Spinal cord (tissue), 10 donors: ENCODE data around the gene LMCD1. TPM values are rescaled to one million over a fixed set of nuclear protein-coding genes. Genes with fewer than 3 reads are reported as not detected.

Experiments
- DNase-seq, 6 donors: peaks; one replicate each; pipeline versions ENCODE4 v3.0.0 to v3.0.0-alpha.2; 2013 to 2015; ENCODE audit warnings: low spot score in 6 of 6, low read depth in 4 of 6
- H3K27ac ChIP-seq: one replicate; pipeline ENCODE4 v1.5.1; 2013; ENCODE audit warnings: low read depth, low read length, control low read depth
- H3K27me3 ChIP-seq: one replicate; pipeline ENCODE4 v1.6.1; 2013; ENCODE audit warnings: low read length; ENCODE audit not compliant: control insufficient read depth, insufficient read depth
- H3K36me3 ChIP-seq: one replicate; pipeline ENCODE4 v1.6.1; 2013; ENCODE audit warnings: low read length; ENCODE audit not compliant: control insufficient read depth, insufficient read depth
- H3K4me1 ChIP-seq: one replicate; pipeline ENCODE4 v1.6.1; 2013; ENCODE audit warnings: low read length; ENCODE audit not compliant: control insufficient read depth, insufficient read depth
- H3K4me3 ChIP-seq: one replicate; pipeline ENCODE4 v1.5.1; 2013; ENCODE audit warnings: low read depth, low read length, control low read depth
- H3K9me3 ChIP-seq: one replicate; pipeline ENCODE4 v1.6.1; 2013; ENCODE audit warnings: low read length; ENCODE audit not compliant: control insufficient read depth, insufficient read depth
- WGBS: methylation state at CpG from one replicate; pipeline ENCODE4 v1.1.5; 2013; ENCODE audit warnings: missing lambda C conversion rate; ENCODE audit not compliant: insufficient coverage; 5-methylcytosine and 5-hydroxymethylcytosine counted together
- long read RNA-seq, 4 donors: transcript quantifications; one replicate each; lab custom pipeline, GENCODE V29; 2026
- polyA plus RNA-seq, 2 donors: library from polyadenylated mRNA; unstranded; fragments of 120-200 nt; gene quantifications; one replicate each; pipeline ENCODE4 v1.2.1, GENCODE V29; 2013; ENCODE audit not compliant: insufficient read length in 2 of 2
- total RNA-seq, 2 donors: library from RNA; depleted of rRNA in 1 of 2; stranded (reverse); fragments of 120-200 nt in 1 of 2; fragments of >200 nt in 1 of 2; gene quantifications; one replicate each; pipeline versions ENCODE4 v1.2.3 to v1.2.4, GENCODE V29; 2013 to 2014
- donor health status: healthy.

Gene LMCD1, protein sequence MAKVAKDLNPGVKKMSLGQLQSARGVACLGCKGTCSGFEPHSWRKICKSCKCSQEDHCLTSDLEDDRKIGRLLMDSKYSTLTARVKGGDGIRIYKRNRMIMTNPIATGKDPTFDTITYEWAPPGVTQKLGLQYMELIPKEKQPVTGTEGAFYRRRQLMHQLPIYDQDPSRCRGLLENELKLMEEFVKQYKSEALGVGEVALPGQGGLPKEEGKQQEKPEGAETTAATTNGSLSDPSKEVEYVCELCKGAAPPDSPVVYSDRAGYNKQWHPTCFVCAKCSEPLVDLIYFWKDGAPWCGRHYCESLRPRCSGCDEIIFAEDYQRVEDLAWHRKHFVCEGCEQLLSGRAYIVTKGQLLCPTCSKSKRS
- total RNA-seq: 10 to 100 TPM; 12.5 to 22.9 TPM
- polyA plus RNA-seq: 10 to 100 TPM; 16.8 to 17.3 TPM
- long read RNA-seq, donor 1, full-length matches to known transcripts: 8 of 8 reads
- long read RNA-seq, donor 1, partial matches to known transcripts: 0 of 8 reads
- long read RNA-seq, donor 1, other reads (novel, unspliced or antisense): 0 of 8 reads
- long read RNA-seq, donor 2, full-length matches to known transcripts: 3 of 3 reads
- long read RNA-seq, donor 2, partial matches to known transcripts: 0 of 3 reads
- long read RNA-seq, donor 2, other reads (novel, unspliced or antisense): 0 of 3 reads
- long read RNA-seq, donor 3, full-length matches to known transcripts: 7 of 7 reads
- long read RNA-seq, donor 3, partial matches to known transcripts: 0 of 7 reads
- long read RNA-seq, donor 3, other reads (novel, unspliced or antisense): 0 of 7 reads
- long read RNA-seq, donor 4, full-length matches to known transcripts: 40 of 46 reads
- long read RNA-seq, donor 4, partial matches to known transcripts: 6 of 46 reads
- long read RNA-seq, donor 4, other reads (novel, unspliced or antisense): 0 of 46 reads

DNA sequence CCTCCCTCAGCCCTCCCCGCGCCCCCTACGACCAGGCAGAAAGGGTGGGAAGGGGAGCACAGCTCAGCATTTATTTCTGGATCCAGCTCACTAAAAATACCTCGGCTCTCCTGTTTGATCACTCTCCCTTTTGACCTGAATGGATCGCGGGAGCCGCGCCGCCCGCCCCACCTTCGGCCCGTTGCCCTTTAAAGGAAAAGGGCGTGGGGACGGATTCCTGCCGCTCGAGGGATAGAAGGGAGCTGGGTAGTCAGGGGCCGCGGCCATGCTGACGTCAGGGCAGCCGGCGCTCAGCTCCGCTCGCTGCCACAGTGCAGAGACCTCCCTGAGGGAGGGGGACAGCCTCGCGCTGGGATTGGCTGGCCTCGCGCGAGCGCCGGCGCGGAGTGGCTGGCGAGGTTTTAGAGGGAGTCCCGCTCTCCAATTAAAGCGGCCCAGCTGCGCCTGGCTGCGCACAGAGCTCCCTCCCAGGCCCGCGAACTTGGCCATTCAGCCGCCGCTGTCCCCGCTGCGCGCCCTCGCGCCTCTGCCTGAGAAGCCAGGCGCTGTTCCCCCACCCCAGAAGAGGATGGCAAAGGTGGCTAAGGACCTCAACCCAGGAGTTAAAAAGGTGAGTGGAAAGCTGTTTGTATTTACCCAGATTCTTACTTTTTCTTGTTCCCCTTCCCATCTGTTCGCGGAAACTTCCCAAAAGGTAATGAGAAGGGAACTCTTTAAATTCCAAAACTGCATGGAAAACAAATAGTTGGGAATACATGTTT is at the start of gene LMCD1:
Gene LMCD1, plus strand, starts transcription at position 453 of the 761 bp plus-strand sequence. Its CDS starts 116 bp downstream, at position 569.
- under 1% methylated on average over 45 of the region's 49 CpGs for WGBS
- DNase-seq: peak; percentile 74 to 98 (median 86)
- Histone ChIP-seq H3K27me3 (no peaks in the 10 kb centered on the region), H3K36me3 (no peaks in the 10 kb centered on the region), H3K27ac (peak within 1 kb of the TSS; percentile 95), H3K9me3 (no peaks in the 10 kb centered on the region), H3K4me3 (peak within 1 kb of the TSS; percentile 64), H3K4me1 (peaks cover 30% of the 10 kb centered on the region)

DNA sequence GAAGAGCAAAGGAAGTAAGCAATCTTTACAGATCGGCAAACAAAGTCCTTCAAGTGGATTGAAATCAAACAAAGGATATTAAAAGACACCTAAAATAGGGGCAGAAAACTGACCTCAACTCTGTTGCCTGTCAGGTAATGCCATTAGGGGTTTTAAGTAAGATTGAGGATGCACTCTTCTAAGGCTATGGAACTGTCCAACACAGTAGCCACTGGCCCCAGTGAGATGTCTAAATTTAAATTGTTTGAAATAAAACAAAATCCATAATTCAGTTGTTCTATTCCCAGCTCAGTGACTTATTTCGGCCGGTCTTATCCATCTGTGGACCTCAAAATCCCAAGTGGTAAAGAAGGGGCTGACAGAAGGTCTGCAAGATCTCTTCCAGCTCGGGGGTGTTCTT is 49.5 kb upstream of the LMCD1 start:
- Histone ChIP-seq H3K27ac (no peak overlapping the region), H3K4me1 (no peaks in the 10 kb centered on the region), H3K4me3 (no peak overlapping the region), H3K9me3 (no peaks in the 10 kb centered on the region), H3K27me3 (no peaks in the 10 kb centered on the region), H3K36me3 (no peaks in the 10 kb centered on the region)
- no peak for DNase-seq
- WGBS: 100% methylated on average over 3 of the region's 4 CpGs

GRCh38 chr3:8453153-8453552 is 48.5 kb upstream of the LMCD1 start:
- H3K4me3 ChIP-seq: no peak overlapping the region
- no peak for DNase-seq
- no peak overlapping the region for H3K27ac ChIP-seq
- no peaks in the 10 kb centered on the region for H3K4me1 ChIP-seq
- no peaks in the 10 kb centered on the region for H3K36me3 ChIP-seq
- no peaks in the 10 kb centered on the region for H3K27me3 ChIP-seq
- 75% methylated on average over 3 of the region's 5 CpGs for WGBS
- no peaks in the 10 kb centered on the region for H3K9me3 ChIP-seq

- H3K27ac ChIP-seq: no peak overlapping the region
- H3K36me3 ChIP-seq: no peaks in the 10 kb centered on the region
- H3K9me3 ChIP-seq: no peaks in the 10 kb centered on the region
- H3K4me1 ChIP-seq: no peaks in the 10 kb centered on the region
- no peaks in the 10 kb centered on the region for H3K27me3 ChIP-seq
- 67% methylated on average over 1 of the region's 5 CpGs for WGBS
- DNase-seq: no peak
- no peak overlapping the region for H3K4me3 ChIP-seq
Measured at GRCh38 chr3:8455526-8456411, 45.9 kb upstream of the LMCD1 start.

GRCh38 chr3:8456412-8456811 is 45.2 kb upstream of the LMCD1 start:
- no peak overlapping the region for H3K27ac ChIP-seq
- H3K4me1 ChIP-seq: no peaks in the 10 kb centered on the region
- no peaks in the 10 kb centered on the region for H3K9me3 ChIP-seq
- no peaks in the 10 kb centered on the region for H3K36me3 ChIP-seq
- no peak overlapping the region for H3K4me3 ChIP-seq
- WGBS: 82% methylated on average over 3 of the region's 3 CpGs
- H3K27me3 ChIP-seq: no peaks in the 10 kb centered on the region
- DNase-seq: no peak

DNA sequence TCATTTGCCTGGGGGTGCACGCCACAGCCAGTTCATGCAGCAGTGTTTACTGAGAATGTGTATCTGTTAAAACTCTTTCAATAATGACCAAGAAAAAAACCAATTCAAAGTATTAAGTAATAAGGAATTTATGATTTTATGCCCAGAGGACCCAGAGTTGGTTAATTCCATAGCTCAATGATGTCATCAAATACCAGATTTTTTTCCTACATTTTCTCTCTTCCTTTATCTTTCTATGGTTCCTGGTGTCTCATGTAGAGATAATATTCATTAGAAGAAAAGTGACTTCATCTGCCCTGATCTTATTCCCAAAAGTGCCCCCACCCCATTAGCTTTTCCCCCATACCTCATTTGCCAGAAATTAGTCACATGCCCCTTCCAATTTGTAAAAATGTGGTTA is 44.6 kb upstream of the LMCD1 start:
- no peak for DNase-seq

GRCh38 chr3:8458238-8458661 is 43.4 kb upstream of the LMCD1 start:
- WGBS: 100% methylated on average over 1 of the region's 2 CpGs
- no peak overlapping the region for H3K27ac ChIP-seq
- no peak for DNase-seq

More for the DNA sequence above, 44.6 kb upstream of the LMCD1 start:
- Histone ChIP-seq H3K27me3 (no peaks in the 10 kb centered on the region), H3K4me1 (no peaks in the 10 kb centered on the region), H3K36me3 (no peaks in the 10 kb centered on the region), H3K9me3 (no peaks in the 10 kb centered on the region), H3K4me3 (no peak overlapping the region), H3K27ac (no peak overlapping the region)
- no CpG with 5 or more reads among the region's 1 CpG for WGBS

DNA sequence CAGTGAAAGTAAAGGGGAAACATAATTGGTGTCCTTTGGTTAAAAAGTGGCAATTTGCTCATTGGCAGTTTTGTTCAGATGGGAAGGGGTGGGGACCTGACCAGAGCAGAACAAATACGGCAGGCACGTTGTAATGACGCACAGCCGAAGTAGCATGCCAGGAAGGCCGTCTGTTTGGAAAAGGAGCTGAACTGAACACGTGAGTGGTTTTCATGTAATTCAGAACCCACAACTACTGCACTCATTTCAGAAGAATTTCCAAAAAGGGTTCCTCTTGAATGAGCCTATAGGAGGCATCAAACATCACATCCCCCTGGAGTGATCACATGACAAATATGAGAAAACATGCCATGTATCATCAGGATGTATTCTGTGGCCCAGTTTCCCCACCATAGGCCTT is 42.9 kb upstream of the LMCD1 start:
- H3K4me1 ChIP-seq: no peaks in the 10 kb centered on the region
- no peaks in the 10 kb centered on the region for H3K9me3 ChIP-seq
- H3K4me3 ChIP-seq: no peak overlapping the region
- H3K27ac ChIP-seq: no peak overlapping the region
- no peaks in the 10 kb centered on the region for H3K27me3 ChIP-seq
- no peaks in the 10 kb centered on the region for H3K36me3 ChIP-seq
- 80% methylated on average over 4 of the region's 6 CpGs for WGBS
- no peak for DNase-seq

More at GRCh38 chr3:8458238-8458661, 43.4 kb upstream of the LMCD1 start:
- Histone ChIP-seq H3K36me3 (no peaks in the 10 kb centered on the region), H3K4me1 (no peaks in the 10 kb centered on the region), H3K4me3 (no peak overlapping the region), H3K9me3 (no peaks in the 10 kb centered on the region), H3K27me3 (no peaks in the 10 kb centered on the region)
